Stomach (tissue), 9 donors: Measurements from ENCODE around the gene RSAD1. TPM values are rescaled to one million over a fixed set of nuclear protein-coding genes. Genes with fewer than 3 reads are reported as not detected.
A peak's percentile ranks its signal among the peaks of the same experiment; 100 is the strongest.

Experiments
- DNase-seq, 2 donors: peaks; one replicate each; pipeline versions ENCODE4 v3.0.0 to v3.0.0-alpha.2; 2013 to 2019
- H3K27ac ChIP-seq, 5 donors: fragments of 200-600 bp in 4 of 5; sonication (generic) in 4 of 5; one replicate each; pipeline ENCODE4 v1.5.1; 2013 to 2019; ENCODE audit warnings: mild to moderate bottlenecking in 1 of 5, moderate library complexity in 1 of 5
- H3K27me3 ChIP-seq, 3 donors: fragments of 200-600 bp; sonication (generic); one replicate each; pipeline ENCODE4 v1.5.1; 2017 to 2019; ENCODE audit warnings: mixed run types in 1 of 3
- H3K36me3 ChIP-seq, 4 donors: fragments of 200-600 bp; sonication (generic); 1 replicate in 3 of 4; 2 replicates in 1 of 4; pipeline ENCODE4 v1.5.1; 2016 to 2019
- H3K4me1 ChIP-seq, 4 donors: fragments of 200-600 bp; sonication (generic); one replicate each; pipeline ENCODE4 v1.5.1; 2016 to 2019
- H3K4me3 ChIP-seq, 4 donors: fragments of 200-600 bp; sonication (generic) in 3 of 4; one replicate each; pipeline ENCODE4 v1.5.1; 2016 to 2019; ENCODE audit warnings: mild to moderate bottlenecking in 1 of 4
- H3K9me3 ChIP-seq, 4 donors: fragments of 200-600 bp; sonication (generic); one replicate each; pipeline ENCODE4 v1.5.1; 2016 to 2019
- CTCF ChIP-seq, 7 experiments: fragments of 450-650 bp in 4 of 7; fragments of 200-600 bp in 3 of 7; sonication (generic) in 3 of 7; IDR thresholded peaks; one replicate each; pipeline ENCODE4 v1.5.1; 2016 to 2019; ENCODE audit warnings: antibody characterized with exemption in 7 of 7, control low read depth in 2 of 7, mild to moderate bottlenecking in 1 of 7
- EP300 ChIP-seq: sonication (generic); formaldehyde crosslinking; IDR thresholded peaks from one replicate; pipeline ENCODE4 v1.6.1; 2017; ENCODE audit warnings: antibody characterized with exemption
- POLR2A ChIP-seq, 4 donors: fragments of 450-650 bp; IDR thresholded peaks; one replicate each; pipeline ENCODE4 v1.6.1; 2016; ENCODE audit warnings: antibody characterized with exemption in 4 of 4, control low read depth in 2 of 4, mild to moderate bottlenecking in 1 of 4, moderate library complexity in 1 of 4
- POLR2AphosphoS5 ChIP-seq, 3 donors: sonication (generic); formaldehyde crosslinking; IDR thresholded peaks; one replicate each; pipeline ENCODE4 v1.6.1; 2016; ENCODE audit warnings: antibody characterized with exemption in 3 of 3
- WGBS, 5 donors: extraction: QIAGEN DNeasy Blood & Tissue Kit in 3 of 5; methylation state at CpG; one replicate each; pipeline versions ENCODE4 v1.1.5 to v1.1.7; 2013 to 2018; 5-methylcytosine and 5-hydroxymethylcytosine counted together
- intact Hi-C: fragments of 100-400 bp; cut with DNase I; formaldehyde crosslinking; loops from one replicate; pipeline ENCODE4 v1.15.1; 2023; ENCODE audit warnings: low total_unique reads
- polyA plus RNA-seq, 3 donors: library from polyadenylated mRNA; stranded (reverse); fragments of 200-250 nt; gene quantifications; one replicate each; pipeline ENCODE4 v1.2.3, GENCODE V29; 2013
- total RNA-seq, 5 donors: library from RNA; depleted of rRNA; stranded (reverse); fragments of >200 nt; gene quantifications; one replicate each; pipeline versions ENCODE4 v1.1.0 to v1.2.3, GENCODE V29; 2014 to 2016
- donor health status: healthy with polysubstance abuse.
- donor health status: Bipolar disorder and iron deficiency.
- donor health status: healthy.

RSAD1 gene
- total and polyA plus RNA-seq, 8 donors = 18.7 to 54.8 (median 26.3) TPM

GRCh38 chr17:50484386-50485155 lies 5.9 kb downstream of the RSAD1 start:
- Histone ChIP-seq H3K4me3 (no peak overlapping the region), H3K4me1 (peaks cover 13 to 40% (median 24%) of the 10 kb centered on the region in 4 donors), H3K27ac (no peak overlapping the region), H3K27me3 (no peaks in the 10 kb centered on the region), H3K9me3 (no peaks in the 10 kb centered on the region), H3K36me3 (peaks cover 25 to 64% (median 53%) of the 10 kb centered on the region in 4 donors)
- TF ChIP-seq POLR2A (IDR thresholded peaks at IDR 0.05) (no peak), EP300 (no peak), CTCF (IDR thresholded peaks at IDR 0.05) (no peak), POLR2AphosphoS5 (IDR thresholded peaks at IDR 0.05) (no peak)
- no peak for DNase-seq
- WGBS, 5 donors = 87 to 95% (median 92%) methylated on average over 7 to 11 of the region's 11 CpGs
- intact Hi-C loops = loop anchor here (10.0 kb wide), 1 partner anchor 50 kb away; the partner anchor contains the start of gene EPN3

- TF ChIP-seq POLR2A (IDR thresholded peaks at IDR 0.05) (no peak), EP300 (no peak), POLR2AphosphoS5 (IDR thresholded peaks at IDR 0.05) (no peak), CTCF (IDR thresholded peaks at IDR 0.05) (no peak)
- Histone ChIP-seq H3K4me3 (no peak overlapping the region), H3K27me3 (no peaks in the 10 kb centered on the region), H3K36me3 (peaks cover 25 to 56% (median 45%) of the 10 kb centered on the region in 4 donors), H3K4me1 (peaks cover 0 to 12% (median 9%) of the 10 kb centered on the region in 4 donors), H3K27ac (no peak overlapping the region), H3K9me3 (no peaks in the 10 kb centered on the region)
- peak in 1 of 2 donors; percentile 45 for DNase-seq
- intact Hi-C loops = loop anchor here (10.0 kb wide), 1 partner anchor 47 kb away; the partner anchor contains the start of gene EPN3
- WGBS, 5 donors = 70 to 76% (median 74%) methylated on average over 17 of the region's 17 CpGs
Measured at GRCh38 chr17:50487213-50488096, 8.8 kb downstream of the RSAD1 start.

- Histone ChIP-seq H3K36me3 (peaks cover 17 to 48% (median 36%) of the 10 kb centered on the region in 4 donors), H3K4me3 (no peak overlapping the region), H3K27me3 (no peaks in the 10 kb centered on the region), H3K9me3 (no peaks in the 10 kb centered on the region), H3K4me1 (no peaks in the 10 kb centered on the region), H3K27ac (no peak overlapping the region)
- 91 to 100% (median 93%) methylated on average over 2 of the region's 2 CpGs for WGBS, 5 donors
- no peak for DNase-seq
- TF ChIP-seq POLR2A (IDR thresholded peaks at IDR 0.05) (no peak), EP300 (no peak)
- intact Hi-C loops = loop anchor here (10.0 kb wide), 1 partner anchor 46 kb away; the partner anchor contains the start of gene EPN3
Measured at GRCh38 chr17:50488880-50489279, 10.2 kb downstream of the RSAD1 start.

GRCh38 chr17:50491505-50491904 lies 12.8 kb downstream of the RSAD1 start:
- 57 to 67% (median 67%) methylated on average over 1 of the region's 1 CpG for whole genome bisulfite sequencing, 5 donors
- Histone ChIP-seq H3K9me3 (no peaks in the 10 kb centered on the region), H3K4me1 (no peaks in the 10 kb centered on the region), H3K4me3 (no peak overlapping the region), H3K27ac (no peak overlapping the region), H3K27me3 (no peaks in the 10 kb centered on the region), H3K36me3 (peaks cover 0 to 22% (median 11%) of the 10 kb centered on the region in 4 donors)
- no peak for DNase-seq
- TF ChIP-seq POLR2AphosphoS5 (IDR thresholded peaks at IDR 0.05) (no peak), CTCF (IDR thresholded peaks at IDR 0.05) (no peak), EP300 (no peak), POLR2A (IDR thresholded peaks at IDR 0.05) (no peak)
- intact Hi-C loops = no loop called here
